HepG2 (cell line): ENCODE results near the gene APEX1. TPM values are rescaled to one million over a fixed set of nuclear protein-coding genes. Genes with fewer than 3 reads are reported as not detected.

Experiments used
- ATAC-seq: fragments of 200-7000 bp; cut with Tn5 transposase; 3 replicates; pipeline ENCODE4 v1.9.1; 2020; ENCODE audit warnings: mild to moderate bottlenecking, moderate library complexity
- BruUV-seq: library from RNA; stranded (reverse); fragments of 400-500 nt; replicated peaks from 2 replicates; lab custom pipeline; 2021; lab: Mats Ljungman, UMichigan
- CTCF ChIA-PET: fragments of 300-600 bp; formaldehyde crosslinking; extraction: SDS; loops from one replicate; lab custom pipeline; 2021; ENCODE audit warnings: low total read pairs, inconsistent platforms, low intra/inter-chr PET ratio; lab: Yijun Ruan, JAX
- POLR2A ChIA-PET: fragments of 350-600 bp; sonication (Branson Sonifier 250); formaldehyde crosslinking; loops from one replicate; lab custom pipeline; 2020; ENCODE audit warnings: antibody characterized with exemption, inconsistent platforms; lab: Yijun Ruan, JAX
- DNase-seq: peaks from one replicate; pipeline ENCODE4 v3.0.0-alpha.2; 2015; ENCODE audit warnings: low spot score
- FAIRE-seq: peaks from 3 replicates; lab custom pipeline; 2011; peaks lifted over from hg19 to GRCh38; lab: Jason Lieb, UNC
- H2AFZ ChIP-seq: one replicate; pipeline ENCODE4 v1.6.1; 2011; ENCODE audit warnings: low read length, inconsistent platforms
- H3K27ac ChIP-seq: fragments of 300-600 bp; 3 replicates; pipeline ENCODE4 v1.8.0; 2011; ENCODE audit warnings: mixed run types, mild to moderate bottlenecking, mixed read lengths, low read length, inconsistent platforms; ENCODE audit not compliant: insufficient read depth; ENCODE audit errors: extremely low read length
- H3K27me3 ChIP-seq, 2 experiments: fragments of 200-600 bp in 1 of 2; 2 replicates in 1 of 2; 3 replicates in 1 of 2; pipeline versions ENCODE4 v1.6.0 to v1.8.0; 2011; ENCODE audit warnings: low read length in 2 of 2, mild to moderate bottlenecking in 2 of 2, moderate library complexity in 2 of 2, inconsistent platforms in 1 of 2; ENCODE audit not compliant: insufficient read depth in 2 of 2, control insufficient read depth in 1 of 2
- H3K36me3 ChIP-seq, 2 experiments: fragments of 200-600 bp in 1 of 2; replicated peaks in 1 of 2; 2 replicates in 1 of 2; 3 replicates in 1 of 2; pipeline versions ENCODE4 v1.5.1 to v1.8.0; 2011; ENCODE audit warnings: low read length in 2 of 2, inconsistent platforms in 1 of 2; ENCODE audit not compliant: insufficient read depth in 2 of 2, control insufficient read depth in 1 of 2
- H3K4me1 ChIP-seq: 2 replicates; pipeline ENCODE4 v1.5.1; 2012; ENCODE audit warnings: low read length, inconsistent platforms; ENCODE audit not compliant: insufficient read depth
- H3K4me2 ChIP-seq: 2 replicates; pipeline ENCODE4 v1.6.0; 2011; ENCODE audit warnings: low read depth, low read length, inconsistent platforms
- H3K4me3 ChIP-seq, 3 experiments: fragments of 200-600 bp in 1 of 3; sonication (generic), shearing (Covaris generic) in 1 of 3; replicated peaks in 1 of 3; 2 replicates each; pipeline ENCODE4 v1.5.1; 2011 to 2016; ENCODE audit warnings: low read length in 3 of 3, inconsistent platforms in 2 of 3, low read depth in 2 of 3, mild to moderate bottlenecking in 2 of 3, control low read depth in 1 of 3, mixed read lengths in 1 of 3; ENCODE audit not compliant: insufficient read depth in 1 of 3
- H3K79me2 ChIP-seq: one replicate; pipeline ENCODE4 v1.6.1; 2011; ENCODE audit warnings: low read length, inconsistent platforms; ENCODE audit not compliant: insufficient read depth
- H3K9ac ChIP-seq: 2 replicates; pipeline ENCODE4 v1.6.0; 2011; ENCODE audit warnings: mild to moderate bottlenecking, low read depth, low read length, inconsistent platforms; ENCODE audit not compliant: insufficient read depth
- H3K9me3 ChIP-seq: 2 replicates; pipeline ENCODE4 v1.5.1; 2012; ENCODE audit warnings: mild to moderate bottlenecking, low read length
- H4K20me1 ChIP-seq: 2 replicates; pipeline ENCODE4 v1.6.0; 2011; ENCODE audit warnings: inconsistent platforms, mild to moderate bottlenecking, low read length, moderate library complexity; ENCODE audit not compliant: insufficient read depth
- FOSL1 ChIP-seq: sonication (generic); formaldehyde crosslinking; IDR thresholded peaks from 2 replicates; pipeline ENCODE4 v1.9.0; 2021; ENCODE audit warnings: missing genetic modification reagents, borderline replicate concordance
- MED1 ChIP-seq: sonication (generic); formaldehyde crosslinking; IDR thresholded peaks from 2 replicates; pipeline ENCODE4 v1.4.0; 2020; ENCODE audit warnings: missing genetic modification reagents
- MTERF4 ChIP-seq: sonication (generic); formaldehyde crosslinking; IDR thresholded peaks from 2 replicates; pipeline ENCODE4 v1.8.0; 2023; ENCODE audit warnings: mild to moderate bottlenecking, missing genetic modification reagents
- ZBTB10 ChIP-seq: sonication (generic); formaldehyde crosslinking; IDR thresholded peaks from 2 replicates; pipeline ENCODE4 v1.4.0; 2020; ENCODE audit warnings: missing genetic modification reagents, borderline replicate concordance
- ZBTB40 ChIP-seq, 2 experiments: fragments of 450-650 bp in 1 of 2; sonication (generic) in 1 of 2; formaldehyde crosslinking in 1 of 2; IDR thresholded peaks; 2 replicates each; pipeline versions ENCODE4 v1.6.1 to v1.8.0; 2016 to 2022; ENCODE audit warnings: antibody characterized with exemption in 1 of 2, mild to moderate bottlenecking in 1 of 2, missing genetic modification reagents in 1 of 2
- ZGPAT ChIP-seq: IDR thresholded peaks from 2 replicates; pipeline ENCODE4 v1.6.1; 2016; ENCODE audit warnings: mild to moderate bottlenecking
- ZNF576 ChIP-seq: sonication (generic); formaldehyde crosslinking; IDR thresholded peaks from 2 replicates; pipeline ENCODE4 v1.4.0; 2020; ENCODE audit warnings: mild to moderate bottlenecking, missing genetic modification reagents
- WGBS: methylation state at CpG from one replicate; pipeline ENCODE4 v1.1.6; 2017; ENCODE audit warnings: low lambda C conversion rate; 5-methylcytosine and 5-hydroxymethylcytosine counted together
- in situ Hi-C: cut with HindIII; loops from 2 replicates; pipeline ENCODE4 v1.10.0; 2017; ENCODE audit warnings: low pct_unique_long_range_greater_than_20kb; ENCODE audit not compliant: extremely low pct_ligation_motif_present
- intact Hi-C: fragments of 100-400 bp; cut with micrococcal nuclease; formaldehyde crosslinking; loops from one replicate; pipeline ENCODE4 v1.10.0; 2022; ENCODE audit not compliant: unreplicated experiment
- polyA plus RNA-seq, 8 experiments: library from polyadenylated mRNA; depleted of rRNA in 3 of 8; stranded (reverse) in 7 of 8; unstranded in 1 of 8; fragments of >200 nt; fragmentation: Illumina TruSeq in 4 of 8; extraction: Trizol in 4 of 8; gene quantifications; 2 replicates each; pipeline versions ENCODE4 v1.2.1 to v1.2.3, GENCODE V29; 2011 to 2016; ENCODE audit warnings: low read depth in 4 of 8, missing spikeins in 1 of 8, mixed read lengths in 1 of 8; ENCODE audit not compliant: insufficient read depth in 1 of 8
- total RNA-seq, 5 experiments: library from RNA; depleted of rRNA; stranded (reverse); fragments of >200 nt; fragmentation: Illumina TruSeq; extraction: Trizol; gene quantifications; 2 replicates each; pipeline ENCODE4 v1.2.3, GENCODE V29; 2016; ENCODE audit warnings: low read depth in 1 of 5

APEX1 gene
- total and polyA plus RNA-seq, 2 of the 13 experiments (the other 11 are each of a cell fraction or from before 2014, with no cell fraction given), result 171 to 405 TPM

GRCh38 chr14:20498622-20499021, 43.6 kb downstream of the APEX1 start (continued):
- no peak for TF ChIP-seq ZGPAT (CRISPR knock-in tag)

GRCh38 chr14:20499108-20499507, 44.1 kb downstream of the APEX1 start:
- no peaks in the 10 kb centered on the region for H3K36me3 ChIP-seq
- no peak overlapping the region for H3K4me2 ChIP-seq
- CTCF ChIA-PET, result no interaction called here
- no peaks in the 10 kb centered on the region for H4K20me1 ChIP-seq
- in situ Hi-C loops, result no loop called here
- intact Hi-C loops, result no loop called here
- DNase-seq, result no peak
- H3K27ac ChIP-seq, result no peak overlapping the region
- ATAC-seq, result no peak
- no peaks in the 10 kb centered on the region for H3K79me2 ChIP-seq
- no peaks in the 10 kb centered on the region for H3K9me3 ChIP-seq
- H3K4me1 ChIP-seq, result no peaks in the 10 kb centered on the region
- no peak overlapping the region for H3K9ac ChIP-seq
- FAIRE-seq, result no peak
- 39% methylated on average over 4 of the region's 4 CpGs for WGBS
- peaks cover 0 to 5% of the 10 kb centered on the region in 2 experiments; a peak in 1 of 5 replicates for H3K27me3 ChIP-seq
- H2AFZ ChIP-seq, result no peak overlapping the region
- no TSS peak for BruUV-seq
- H3K4me3 ChIP-seq, result no peak overlapping the region
- POLR2A ChIA-PET, result no interaction called here
- TF ChIP-seq MTERF4, result no peak
- no peak for TF ChIP-seq ZBTB40 (IDR thresholded peaks at IDR 0.05)
- TF ChIP-seq ZBTB40 (CRISPR knock-in tag; IDR thresholded peaks at IDR 0.05), result no peak
- no peak for TF ChIP-seq FOSL1 (CRISPR knock-in tag)
- no peak for TF ChIP-seq ZNF576 (CRISPR knock-in tag)
- TF ChIP-seq MED1 (CRISPR knock-in tag), result no peak
- TF ChIP-seq ZBTB10 (CRISPR knock-in tag), result no peak
